GM19397 (cell line): ENCODE measurements around the gene VCL.
"Not testable (repeated sequence)": the region's sequence is repeated elsewhere in the genome, so short reads cannot be mapped to it uniquely, and the experiment has no call there.

Experiments used
- ATAC-seq: cut with Tn5 transposase; IDR thresholded peaks from one replicate; pipeline ENCODE4 v1.9.1; 2021; ENCODE audit warnings: mild to moderate bottlenecking, moderate library complexity; ENCODE audit not compliant: unreplicated experiment

The VCL gene

GRCh38 chr10:74103560-74104258, 105.8 kb downstream of the VCL start:
- ATAC-seq: no peak

GRCh38 chr10:74104480-74104879, 106.6 kb downstream of the VCL start:
- no peak for ATAC-seq

- no peak for ATAC-seq
These were observed 107.1 kb downstream of the VCL start for GRCh38 chr10:74104996-74105395.

- ATAC-seq: no peak
These were observed 109.5 kb downstream of the VCL start for GRCh38 chr10:74107391-74107790.

GRCh38 chr10:74109452-74109851, 111.5 kb downstream of the VCL start:
- ATAC-seq: no peak

GRCh38 chr10:74110120-74110519, 112.2 kb downstream of the VCL start:
- no peak for ATAC-seq

- ATAC-seq: no peak
These were observed 113.9 kb downstream of the VCL start for GRCh38 chr10:74111799-74112198.

- no peak for ATAC-seq
These were observed 115.6 kb downstream of the VCL start for GRCh38 chr10:74113546-74113945.

GRCh38 chr10:74114041-74114448, 116.1 kb downstream of the VCL start:
- ATAC-seq: no peak

GRCh38 chr10:74117738-74118137, 119.8 kb downstream of the VCL start:
- no peak for ATAC-seq

- no peak for ATAC-seq
These were observed 120.9 kb downstream of the VCL start for GRCh38 chr10:74118804-74119203.

GRCh38 chr10:74120911-74121310, 123.0 kb downstream of the VCL start:
- no peak for ATAC-seq

GRCh38 chr10:74121368-74121767, 123.5 kb downstream of the VCL start:
- ATAC-seq: no peak

GRCh38 chr10:74122060-74122459, 124.1 kb downstream of the VCL start:
- ATAC-seq: no peak

- no peak for ATAC-seq
These were observed 125.2 kb downstream of the VCL start for GRCh38 chr10:74123081-74123480.

- no peak for ATAC-seq
These were observed 136.3 kb downstream of the VCL start for GRCh38 chr10:74133923-74134820.

GRCh38 chr10:74135452-74135851, 137.5 kb downstream of the VCL start:
- no peak for ATAC-seq

- ATAC-seq: no peak
These were observed 140.1 kb downstream of the VCL start for GRCh38 chr10:74137992-74138391.

GRCh38 chr10:74138596-74138995, 140.7 kb downstream of the VCL start:
- ATAC-seq: not testable (repeated sequence)

- ATAC-seq: no peak
These were observed 142.1 kb downstream of the VCL start for GRCh38 chr10:74139981-74140380.

GRCh38 chr10:74140553-74140952, 142.6 kb downstream of the VCL start:
- no peak for ATAC-seq

- no peak for ATAC-seq
These were observed 147.2 kb downstream of the VCL start for GRCh38 chr10:74145133-74145532.
